GM18868 (cell line): Measurements from ENCODE around the gene FIBP.
"Not testable (repeated sequence)": the region's sequence is repeated elsewhere in the genome, so short reads cannot be mapped to it uniquely, and the experiment has no call there.

Experiments used
- ATAC-seq: cut with Tn5 transposase; IDR thresholded peaks from one replicate; pipeline ENCODE4 v1.9.1; 2021; ENCODE audit warnings: mild to moderate bottlenecking, moderate library complexity; ENCODE audit not compliant: unreplicated experiment

Gene FIBP

DNA sequence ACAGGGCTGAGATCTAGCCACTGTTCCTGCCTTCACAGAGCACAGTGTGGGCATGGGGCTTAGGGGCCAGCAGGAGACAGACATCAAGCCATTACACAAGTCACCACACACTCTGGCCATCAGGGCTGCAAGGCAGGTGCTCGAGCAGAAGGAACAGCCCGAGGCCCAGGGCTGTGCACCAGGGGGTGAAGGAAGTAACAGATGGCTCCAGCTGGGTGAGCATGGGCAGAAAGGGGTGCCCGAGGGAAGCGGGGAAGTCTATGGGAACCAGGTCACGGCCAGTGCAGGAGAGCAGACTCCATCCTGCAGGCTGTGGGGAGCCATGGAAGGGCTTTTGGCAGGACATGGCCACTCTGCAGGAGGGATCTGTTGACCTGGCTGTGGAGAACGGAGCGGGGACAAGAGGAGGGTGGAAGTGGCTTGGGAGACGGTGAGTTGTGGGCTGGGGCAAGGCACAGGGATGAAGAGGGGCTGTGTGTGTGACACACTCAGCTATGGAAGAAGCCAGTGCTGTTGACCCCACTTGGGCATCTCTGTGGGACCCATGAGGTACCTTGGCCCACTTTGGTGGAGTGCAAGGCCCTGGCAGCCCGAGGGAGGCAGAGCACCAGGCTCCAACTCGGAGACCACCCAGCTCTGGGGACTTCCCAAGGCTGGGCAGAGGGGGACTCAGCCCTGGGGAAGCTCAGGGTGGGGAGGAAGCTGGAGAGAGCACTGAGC lies 27.0 kb upstream of the FIBP start:
- no peak for ATAC-seq

DNA sequence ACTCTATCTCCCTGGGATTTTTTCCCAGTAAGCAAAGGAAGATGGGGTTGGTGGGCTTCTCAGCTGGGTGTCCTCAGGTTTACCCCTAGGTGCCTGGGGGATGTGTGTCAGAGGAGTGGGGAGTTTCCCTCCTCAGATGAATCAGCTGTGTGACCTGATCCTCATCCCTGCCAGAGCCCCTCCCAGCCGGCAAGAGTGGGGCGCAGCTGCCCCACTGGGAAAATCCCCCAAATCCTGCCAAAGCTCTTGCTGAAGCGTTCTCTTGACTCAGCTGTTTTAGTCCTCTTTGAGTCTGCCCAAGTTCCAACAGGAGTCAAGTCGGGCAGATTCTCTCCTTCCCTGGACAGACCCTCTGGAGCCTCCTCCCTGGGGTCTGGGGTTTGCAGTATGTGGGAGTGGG lies 24.6 kb upstream of the FIBP start:
- ATAC-seq: no peak

DNA sequence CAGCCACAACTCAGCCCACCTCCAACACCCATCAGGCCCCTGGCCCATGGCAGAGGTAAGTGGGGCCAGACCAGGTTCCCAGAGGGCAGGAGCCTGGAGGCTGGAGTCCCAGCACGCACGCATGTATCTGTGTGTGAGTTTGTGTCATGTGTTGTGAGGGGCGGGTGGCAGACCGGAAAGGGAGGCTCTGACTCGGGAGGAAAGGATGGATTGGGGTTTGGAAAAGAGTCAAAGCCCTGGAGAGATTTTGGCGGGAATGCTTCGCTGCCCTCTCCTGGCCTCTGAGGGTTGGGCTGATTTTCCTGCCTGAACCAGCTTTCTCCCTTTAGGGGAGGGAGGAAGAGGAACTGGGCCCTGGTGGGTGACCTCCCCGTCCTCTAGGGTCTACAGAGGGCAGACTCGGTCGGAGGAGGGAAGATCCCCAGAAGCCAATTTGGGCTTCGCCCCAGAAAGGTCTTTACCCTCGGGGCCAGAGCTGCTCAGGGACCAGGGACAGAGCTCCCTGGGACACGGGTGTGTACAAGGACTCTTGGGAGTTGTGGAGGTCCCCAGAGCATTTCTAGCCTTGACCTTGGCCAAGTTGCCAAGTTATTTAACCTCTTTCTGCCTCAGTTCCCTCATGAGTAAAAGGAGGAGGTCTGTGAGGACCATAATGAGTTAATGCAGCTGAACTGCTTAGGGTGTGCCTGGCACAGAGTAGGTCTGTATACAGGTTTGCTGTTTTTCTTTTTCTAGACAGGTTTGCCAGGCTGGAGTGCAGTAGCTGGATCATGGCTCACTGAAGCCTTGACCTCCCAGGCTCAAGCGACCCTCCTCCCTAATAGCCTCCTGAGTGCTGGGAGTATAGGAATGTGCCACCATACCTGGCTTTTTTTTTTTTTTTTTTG lies 23.7 kb upstream of the FIBP start:
- no peak for ATAC-seq

- ATAC-seq: no peak
Measured at GRCh38 chr11:65907878-65908277, 19.6 kb upstream of the FIBP start.

DNA sequence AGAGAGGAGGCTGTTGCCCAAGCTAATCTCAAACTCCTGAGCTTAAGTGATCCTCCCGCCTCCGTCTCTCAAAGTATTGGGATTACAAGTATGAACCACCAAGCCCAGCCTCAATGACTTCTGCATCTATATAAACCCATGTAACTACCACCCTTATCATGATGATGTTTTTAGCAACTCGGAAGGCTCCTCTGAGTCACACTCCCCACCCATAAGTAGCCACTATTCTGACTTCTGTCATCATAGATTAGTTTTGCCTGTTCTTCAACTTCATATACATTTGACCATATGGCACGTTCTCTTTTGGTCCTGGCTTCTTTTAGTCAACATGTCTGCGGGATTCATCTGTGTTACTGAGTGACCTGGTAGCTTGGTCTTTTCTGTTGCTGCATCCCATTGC lies 18.3 kb upstream of the FIBP start:
- no peak for ATAC-seq

- no peak for ATAC-seq
Measured at GRCh38 chr11:65903715-65904114, 15.4 kb upstream of the FIBP start.

GRCh38 chr11:65903068-65903481 lies 14.8 kb upstream of the FIBP start:
- ATAC-seq: no peak

DNA sequence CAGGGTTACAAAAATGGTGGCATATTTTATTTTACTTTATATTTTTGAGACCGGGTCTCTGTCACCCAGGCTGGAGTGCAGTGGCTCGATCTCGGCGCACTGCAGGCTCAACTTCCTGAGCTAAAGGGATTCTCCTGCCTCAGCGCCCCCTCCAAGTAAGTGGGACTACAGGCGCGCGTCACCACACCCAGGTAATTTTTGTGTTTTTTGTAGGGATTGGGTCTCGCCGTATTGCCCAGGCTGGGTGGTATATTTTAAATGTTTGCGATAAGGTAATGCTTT lies 12.6 kb upstream of the FIBP start:
- ATAC-seq: no peak

DNA sequence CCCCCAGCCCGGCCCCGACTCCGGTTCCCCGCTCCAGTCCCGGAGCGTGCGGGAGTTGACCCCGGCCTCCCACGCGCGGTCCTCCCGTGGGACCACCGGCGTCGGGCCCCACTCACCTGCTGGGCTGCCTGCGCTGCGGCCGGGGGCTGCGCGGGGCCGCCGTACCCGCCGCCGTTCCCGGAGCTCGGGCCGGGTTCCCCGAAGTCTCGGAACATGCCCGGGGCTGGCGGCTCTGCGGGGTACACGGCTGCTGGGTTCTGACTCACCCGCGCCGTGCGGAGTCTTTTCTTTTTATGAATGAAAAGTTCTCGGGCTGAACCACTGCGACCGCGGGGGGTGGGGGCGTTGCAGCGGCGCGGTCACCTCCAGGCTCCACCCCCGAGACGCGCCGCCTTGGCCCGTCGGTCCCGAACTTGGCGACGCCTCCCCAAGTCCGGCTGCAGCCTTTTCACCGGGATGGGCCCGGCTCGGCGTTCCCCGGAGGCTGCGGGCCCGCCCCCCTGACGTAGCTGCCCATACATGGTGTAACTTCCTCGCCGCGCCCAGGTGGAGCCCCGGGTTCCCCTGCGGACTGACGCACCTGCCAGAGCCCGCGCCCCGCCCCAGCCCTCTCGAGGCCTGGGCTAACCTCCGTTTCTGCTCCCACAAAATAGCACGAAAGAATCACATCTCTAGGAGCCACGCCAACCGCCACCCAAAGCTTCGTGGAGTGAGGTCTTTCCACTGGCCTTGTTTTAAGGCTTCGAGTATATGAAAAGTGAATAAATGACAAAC lies 12.0 kb upstream of the FIBP start, which contains the start of gene FOSL1:
FOSL1 (minus strand) TSS at position 264 of the 774 bp plus-strand sequence; CDS start at position 215, 49 bp downstream.
- ATAC-seq: peak; percentile 85

DNA sequence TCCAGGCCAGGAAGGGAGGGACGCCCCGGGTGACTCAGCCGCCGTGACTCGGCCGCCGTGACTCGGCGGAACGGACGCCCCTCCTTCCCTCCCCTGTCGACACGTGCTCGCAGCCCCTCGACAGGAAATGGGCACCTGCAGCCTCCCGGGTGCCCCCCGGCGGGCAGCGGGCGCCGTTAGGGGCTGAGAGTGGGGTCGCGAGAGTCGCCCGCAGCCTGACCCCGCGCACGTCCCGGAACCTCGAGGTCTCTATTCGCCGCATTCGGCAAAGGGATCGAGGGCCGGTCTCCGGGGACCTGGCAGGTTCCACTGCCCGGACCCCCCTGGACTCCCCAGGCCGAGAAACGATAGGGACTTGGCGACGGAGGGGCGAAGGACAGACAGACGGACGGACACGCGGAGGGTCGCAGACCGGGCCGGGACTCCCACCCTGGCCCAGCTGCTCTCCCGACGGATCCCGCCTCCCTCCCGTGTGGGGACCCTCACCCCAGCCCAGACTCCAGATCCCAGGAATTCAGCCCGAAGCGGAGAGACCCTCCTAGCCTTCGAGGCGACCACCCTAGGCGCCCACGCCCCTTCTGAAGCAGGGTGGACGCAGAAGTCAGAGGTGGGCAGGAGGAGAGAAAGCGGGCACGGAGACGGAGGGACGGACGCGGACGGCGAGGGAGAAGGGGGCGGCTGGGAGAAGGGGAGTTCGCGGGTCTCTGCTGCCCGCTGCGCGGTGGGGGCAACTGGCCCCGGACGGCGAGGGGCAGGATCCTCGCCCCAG lies 11.3 kb upstream of the FIBP start:
- no peak for ATAC-seq

GRCh38 chr11:65898656-65899355 lies 10.5 kb upstream of the FIBP start:
- ATAC-seq: no peak

DNA sequence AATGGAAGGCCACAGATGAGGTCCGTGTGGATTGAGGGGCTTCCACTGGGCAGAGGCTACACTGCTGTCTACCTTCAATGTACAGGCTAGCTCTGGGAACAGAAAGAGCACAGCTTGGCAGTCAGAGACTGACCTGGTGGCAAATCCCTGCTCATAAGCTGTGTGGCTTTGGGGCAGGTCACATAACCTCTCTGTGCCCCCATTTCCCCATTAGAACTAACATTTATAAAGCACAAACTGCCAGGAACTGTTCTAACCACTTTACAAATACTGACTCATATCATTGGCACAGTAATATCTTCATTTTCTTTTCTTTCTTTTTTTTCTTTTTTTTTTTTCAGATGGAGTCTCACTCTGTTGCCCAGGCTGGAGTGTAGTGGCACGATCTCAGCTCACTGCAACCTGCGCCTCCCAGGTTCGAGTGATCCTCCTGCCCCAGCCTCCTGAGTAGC lies 8.8 kb upstream of the FIBP start:
- no peak for ATAC-seq

GRCh38 chr11:65896034-65896999 lies 8.0 kb upstream of the FIBP start:
- ATAC-seq: no peak

- ATAC-seq: no peak
Measured at GRCh38 chr11:65895482-65895981, 7.3 kb upstream of the FIBP start.

GRCh38 chr11:65894034-65894591 lies 5.8 kb upstream of the FIBP start:
- ATAC-seq: no peak

DNA sequence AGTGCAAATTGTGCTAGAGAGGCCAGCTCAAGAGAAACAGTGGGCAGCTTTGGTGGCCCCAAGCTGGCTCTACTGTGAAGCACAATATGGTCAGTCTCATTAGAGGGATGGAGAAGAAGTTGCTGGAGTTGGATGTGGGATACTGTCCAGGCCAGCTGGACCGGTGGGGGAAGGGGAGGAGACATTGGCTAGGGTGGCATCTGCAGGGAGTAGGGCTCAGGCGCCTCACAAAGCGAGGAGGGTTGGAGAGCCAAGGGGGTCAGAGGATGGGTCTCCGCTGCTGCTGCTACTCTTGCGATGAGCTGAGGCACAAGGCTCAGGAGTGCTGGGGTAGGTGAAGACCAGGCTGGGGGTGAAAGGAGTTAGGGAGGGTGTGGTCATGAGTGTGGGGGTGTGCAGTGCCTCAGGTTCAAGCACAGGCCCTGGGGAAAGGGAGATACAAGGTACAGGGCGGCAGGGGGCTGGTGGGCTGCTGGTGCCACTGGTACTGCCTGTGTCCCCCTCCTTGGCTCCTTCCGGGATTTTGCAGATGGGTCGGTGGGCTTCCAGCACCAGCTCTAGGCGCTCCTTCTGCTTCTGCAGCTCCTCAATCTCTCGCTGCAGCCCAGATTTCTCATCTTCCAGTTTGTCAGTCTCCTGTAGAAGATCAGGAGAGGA lies 4.5 kb upstream of the FIBP start:
- ATAC-seq: no peak

DNA sequence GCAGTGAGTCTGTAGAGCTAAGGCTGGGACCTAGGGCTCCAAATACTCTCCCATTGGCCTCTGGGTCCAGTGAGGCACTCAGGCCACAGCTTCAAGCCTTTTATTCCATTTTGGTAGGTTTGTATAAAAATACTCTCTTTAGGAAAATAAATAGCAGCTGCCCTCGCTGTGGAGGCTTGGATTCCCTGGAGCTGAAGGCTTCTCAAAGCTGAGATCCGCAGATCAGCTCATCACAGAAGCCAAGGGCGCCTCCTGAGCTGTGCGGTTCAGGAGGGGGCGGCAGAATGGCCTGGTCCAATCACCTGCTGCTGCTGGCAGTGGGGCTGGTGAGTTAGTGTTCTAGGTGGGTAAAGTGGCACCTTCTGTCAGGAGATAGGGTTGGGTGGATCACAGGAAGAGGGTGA lies 3.9 kb upstream of the FIBP start:
- not testable (repeated sequence) for ATAC-seq
